NCI-H69 (cell line): ENCODE measurements around the gene MED12L.
"Not testable (repeated sequence)": the region's sequence is repeated elsewhere in the genome, so short reads cannot be mapped to it uniquely, and the experiment has no call there.

Experiments used
- DNase-seq: peaks from one replicate; lab custom pipeline; 2025; lab: John Stamatoyannopoulos, UW

MED12L gene

DNA sequence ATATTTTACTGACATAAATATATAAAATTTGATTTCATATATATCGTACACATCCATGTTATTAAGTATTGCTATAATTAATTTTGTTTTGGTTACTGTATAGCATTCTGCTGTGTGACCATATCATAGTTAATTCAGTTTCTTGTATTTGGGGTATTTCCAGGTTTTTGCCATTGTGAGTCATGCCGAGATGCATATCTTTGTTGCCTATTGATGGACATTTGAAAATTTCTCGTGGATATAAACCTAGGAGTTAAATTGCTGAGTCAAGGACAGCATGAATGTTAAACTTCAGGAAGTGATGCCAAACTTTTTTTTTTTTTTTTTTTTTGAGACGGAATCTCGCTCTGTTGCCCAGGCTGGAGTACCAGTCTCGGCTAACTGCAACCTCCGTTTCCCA is 151.3 kb downstream of the MED12L start:
- DNase-seq = no peak

DNA sequence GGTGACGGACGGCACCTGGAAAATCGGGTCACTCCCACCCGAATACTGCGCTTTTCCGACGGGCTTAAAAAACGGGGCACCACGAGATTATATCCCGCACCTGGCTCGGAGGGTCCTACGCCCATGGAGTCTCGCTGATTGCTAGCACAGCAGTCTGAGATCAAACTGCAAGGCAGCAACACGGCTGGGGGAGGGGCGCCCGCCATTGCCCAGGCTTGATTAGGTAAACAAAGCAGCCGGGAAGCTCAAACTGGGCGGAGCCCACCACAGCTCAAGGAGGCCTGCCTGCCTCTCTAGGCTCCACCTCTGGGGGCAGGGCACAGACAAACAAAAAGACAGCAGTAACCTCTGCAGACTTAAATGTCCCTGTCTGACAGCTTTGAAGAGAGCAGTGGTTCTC is 156.5 kb downstream of the MED12L start:
- DNase-seq = not testable (repeated sequence)

DNA sequence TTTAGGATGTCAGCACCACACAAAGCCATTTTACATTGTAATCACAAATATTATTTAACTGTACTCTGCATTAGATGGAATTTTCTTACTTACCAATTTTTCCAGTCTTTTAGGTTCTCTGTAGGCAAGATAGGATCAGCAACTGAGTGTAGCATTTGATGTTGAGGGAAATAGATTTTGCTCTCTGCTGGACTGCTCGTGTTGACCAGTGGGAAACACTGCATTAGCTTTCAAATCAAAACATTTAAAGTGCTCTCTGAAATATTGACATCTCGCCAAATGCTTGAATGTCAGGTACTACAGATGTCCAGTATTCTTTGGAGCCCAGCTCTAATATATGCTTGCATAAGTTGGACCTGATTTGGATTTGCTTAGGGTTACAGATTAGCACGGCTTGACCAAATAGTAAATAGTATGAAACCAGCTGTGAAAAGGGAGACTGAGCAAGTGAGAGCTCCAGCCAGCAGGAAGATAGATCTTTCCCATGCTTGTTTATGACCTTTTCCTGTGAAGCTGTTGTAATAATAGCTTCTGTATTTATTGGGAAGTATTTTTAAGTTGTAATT is 163.4 kb downstream of the MED12L start:
- DNase-seq = peak; percentile 2

- DNase-seq = no peak
Measured at GRCh38 chr3:151256749-151257148, 171.3 kb downstream of the MED12L start.

- no peak for DNase-seq
Measured at GRCh38 chr3:151259664-151260063, 174.2 kb downstream of the MED12L start.

DNA sequence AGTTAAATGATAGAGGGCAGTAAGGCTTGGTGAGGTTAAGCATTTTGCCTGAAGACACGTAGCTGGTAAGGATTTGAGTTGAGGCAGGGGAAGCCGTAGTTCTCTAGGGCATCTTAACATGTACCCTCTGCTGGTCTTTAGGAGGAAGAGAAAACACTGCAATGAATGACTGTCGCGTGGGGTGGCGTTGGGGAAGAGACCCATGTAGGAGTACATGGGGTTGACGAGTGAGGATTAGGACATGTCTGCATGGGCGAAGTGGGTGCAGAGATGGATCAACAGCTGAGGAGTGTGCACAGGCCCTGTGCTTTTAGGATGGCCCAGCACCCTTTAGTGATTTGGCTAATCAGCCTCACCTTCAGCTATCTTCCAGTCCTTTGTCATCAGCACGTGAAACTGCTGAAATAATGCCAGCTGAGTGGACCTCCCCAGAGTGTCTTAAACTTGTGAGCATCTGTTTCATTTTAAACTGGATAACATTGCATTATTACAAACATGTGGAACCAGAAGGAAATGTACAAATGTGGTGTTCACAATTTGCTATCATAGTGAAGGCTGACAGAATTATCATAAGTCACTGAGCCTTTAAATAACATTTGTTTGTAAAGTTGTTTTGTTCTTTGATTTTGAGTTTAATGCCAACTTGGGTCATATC is 177.5 kb downstream of the MED12L start:
- DNase-seq = no peak

DNA sequence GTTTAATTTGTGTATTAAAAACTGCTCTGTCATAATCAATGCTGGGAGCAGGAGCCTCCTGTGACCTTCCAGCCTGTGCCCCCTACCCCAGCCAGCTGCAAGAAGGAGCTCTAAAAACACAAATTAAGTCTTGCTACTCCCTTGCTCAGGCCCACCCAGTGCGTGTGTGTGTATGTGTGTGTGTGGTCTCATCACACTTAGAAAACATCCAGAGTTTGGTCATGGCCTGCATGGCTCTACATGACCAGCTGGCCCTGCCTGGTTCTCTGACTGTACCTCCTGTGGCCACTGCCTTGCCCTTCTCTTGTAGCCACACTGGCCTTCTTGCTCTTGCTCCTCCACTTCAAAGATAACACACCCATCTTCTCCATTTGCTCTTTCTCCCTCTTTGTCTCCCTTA is 179.1 kb downstream of the MED12L start:
- no peak for DNase-seq

GRCh38 chr3:151265166-151265565 is 179.7 kb downstream of the MED12L start:
- no peak for DNase-seq

DNA sequence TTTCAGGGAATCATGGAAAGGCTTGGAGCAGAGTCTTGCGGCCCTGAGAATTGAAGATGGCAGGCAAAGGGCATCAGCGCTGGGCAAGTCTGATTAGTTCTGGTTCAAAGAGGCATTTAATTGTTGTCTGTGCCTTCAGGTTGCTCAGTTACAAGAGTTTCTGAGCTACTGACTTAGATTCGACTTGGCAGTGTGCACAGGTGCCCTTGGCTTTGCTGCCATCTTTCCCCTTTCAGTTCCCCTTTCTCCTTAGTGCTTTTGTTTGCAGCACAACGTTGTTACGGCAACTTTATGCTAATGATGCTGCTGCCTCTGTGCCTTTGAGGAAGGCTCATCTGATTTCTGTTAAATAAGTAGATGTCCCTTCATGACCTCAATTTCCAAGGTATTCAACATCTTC is 180.4 kb downstream of the MED12L start:
- peak; percentile 2 for DNase-seq

GRCh38 chr3:151267066-151267465 is 181.6 kb downstream of the MED12L start:
- no peak for DNase-seq

GRCh38 chr3:151268267-151269235 is 183.1 kb downstream of the MED12L start:
- no peak for DNase-seq

DNA sequence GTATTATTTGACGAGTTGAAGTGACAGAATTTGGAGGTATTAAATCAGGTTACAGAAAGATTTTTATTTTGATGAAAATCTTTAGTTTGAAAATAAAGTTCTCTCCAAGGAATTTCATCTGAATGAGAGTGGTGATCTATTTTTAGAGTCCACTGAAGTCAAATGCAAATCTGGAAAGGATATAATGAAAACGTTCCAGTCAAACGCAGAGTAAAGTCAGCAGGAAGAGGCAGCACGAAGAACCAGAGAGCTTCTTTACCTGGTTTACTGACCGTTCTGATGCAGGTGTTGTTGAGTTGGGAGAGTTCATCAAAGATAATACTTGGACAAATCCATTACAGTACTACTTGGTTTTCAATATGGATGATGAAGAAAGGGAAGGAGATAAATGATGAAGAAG is 184.2 kb downstream of the MED12L start:
- DNase-seq = no peak

- DNase-seq = peak; percentile 71
Measured at GRCh38 chr3:151275091-151275490, 189.6 kb downstream of the MED12L start.

GRCh38 chr3:151276038-151276686 is 190.7 kb downstream of the MED12L start:
- DNase-seq = peak; percentile 62

GRCh38 chr3:151276687-151277042 is 191.2 kb downstream of the MED12L start:
- DNase-seq = peak; percentile 11

DNA sequence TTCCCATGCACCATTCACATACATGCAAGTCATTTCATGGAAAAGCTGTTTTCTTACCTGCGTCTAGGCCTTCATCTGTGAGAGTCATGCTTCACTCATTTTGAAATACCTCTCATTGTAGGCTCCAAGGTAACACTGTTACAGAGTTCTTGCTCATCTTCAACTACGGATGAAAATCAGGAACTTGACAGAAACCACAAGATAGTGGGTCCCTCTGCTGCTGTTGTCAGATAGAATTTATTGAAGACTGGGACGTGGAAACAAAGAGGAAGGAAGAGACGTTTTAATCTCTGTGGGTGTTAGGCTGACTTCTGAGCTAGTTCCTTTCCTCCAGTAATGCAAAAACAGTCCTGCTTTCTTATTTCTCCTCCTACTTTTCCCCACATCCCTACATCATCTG is 192.8 kb downstream of the MED12L start, which contains the start of gene P2RY14:
Gene P2RY14 (minus strand): TSS at position 313 of the 400 bp plus-strand sequence. CDS start 64,226 bp downstream, outside the sequence.
- DNase-seq = no peak

DNA sequence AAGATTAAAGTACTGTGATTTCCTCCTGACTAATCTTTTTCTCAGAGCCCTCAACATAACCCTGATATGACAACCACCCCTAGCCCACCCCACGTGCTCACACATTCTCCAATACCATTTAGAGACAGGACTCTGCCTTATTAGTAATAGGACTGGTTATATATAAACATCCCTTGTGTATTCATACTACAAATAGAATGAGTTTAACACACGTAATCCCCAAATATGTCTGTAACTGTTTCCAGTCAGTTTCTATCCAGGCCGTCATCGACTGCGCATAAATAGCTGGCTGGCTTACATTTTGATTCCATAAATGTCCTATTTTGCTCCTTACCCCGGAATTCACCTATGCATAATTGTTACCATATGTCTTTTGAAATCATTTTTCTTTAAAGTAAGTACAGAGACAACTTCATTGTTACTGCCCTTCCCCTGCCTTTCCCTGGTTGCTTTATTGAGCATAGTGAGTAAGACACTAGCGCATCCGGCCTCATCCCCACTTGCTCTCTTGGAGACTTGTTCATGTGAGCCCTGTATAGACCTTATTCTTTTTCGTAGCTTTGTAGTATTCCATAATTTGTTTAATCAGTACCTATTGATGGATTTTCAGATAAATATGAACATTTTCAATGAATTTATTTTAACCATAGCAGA is 196.3 kb downstream of the MED12L start:
- DNase-seq = no peak

DNA sequence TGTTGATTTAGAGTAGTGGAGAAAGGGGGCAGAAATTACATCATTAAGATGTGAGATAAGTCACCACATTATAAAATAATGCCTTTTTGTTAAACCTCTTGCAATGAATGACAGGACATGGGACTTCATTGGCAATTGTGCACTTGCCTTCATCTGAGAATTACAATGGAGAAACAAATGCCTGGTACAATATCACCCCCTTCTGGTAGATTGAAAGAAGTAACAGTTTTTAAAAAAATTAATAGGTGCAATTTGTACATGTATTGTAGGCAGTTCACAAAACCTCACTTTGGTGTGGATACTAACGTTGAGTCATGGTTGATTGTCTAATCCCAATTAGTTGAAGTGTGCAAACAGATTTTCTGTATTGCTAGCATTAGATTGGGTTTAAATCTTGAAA is 197.5 kb downstream of the MED12L start:
- DNase-seq = peak; percentile 51

DNA sequence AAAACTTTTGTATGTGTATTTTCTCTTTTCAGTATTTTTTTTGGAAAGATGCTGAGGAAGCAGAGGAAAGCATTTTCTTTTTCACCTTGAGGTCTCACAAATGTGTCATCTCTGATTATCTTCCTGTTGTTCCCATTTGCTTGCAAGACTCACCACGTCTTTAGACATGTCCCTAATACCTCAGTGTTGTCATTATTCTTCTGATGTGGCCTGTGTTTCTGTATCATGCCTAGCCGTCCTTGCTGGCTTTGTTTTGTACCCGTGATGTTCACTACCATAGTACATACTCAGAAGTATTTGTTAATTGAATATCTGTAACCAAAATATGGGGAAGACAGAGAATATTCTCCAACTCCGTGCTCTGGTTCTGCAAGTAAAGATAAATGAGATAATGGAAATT is 197.9 kb downstream of the MED12L start:
- DNase-seq = no peak

- peak; percentile 2 for DNase-seq
Measured at GRCh38 chr3:151283907-151284461, 198.5 kb downstream of the MED12L start.

DNA sequence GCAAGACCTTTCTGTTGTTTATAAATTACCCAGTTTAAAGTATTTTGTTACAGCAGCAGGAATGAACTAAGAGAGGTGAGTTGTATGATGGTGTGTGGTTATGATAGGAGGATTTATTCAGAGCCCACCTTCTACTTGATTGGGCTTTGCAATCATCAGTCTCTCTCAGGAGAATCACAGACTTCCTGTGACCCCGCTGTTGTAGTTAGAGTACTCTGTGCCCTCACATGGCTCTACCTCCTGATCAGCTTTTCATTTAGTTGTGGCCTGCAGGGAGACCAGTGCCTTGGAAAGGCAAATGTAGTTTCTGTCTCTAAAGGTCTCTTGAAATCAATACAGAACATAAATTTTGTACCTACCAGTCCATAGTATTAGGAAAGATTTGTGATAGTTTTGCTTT is 200.5 kb downstream of the MED12L start:
- no peak for DNase-seq
